RWPE1 (cell line): ENCODE data around the gene PITX1.

Experiments used
- CTCF ChIA-PET: fragments of 350-600 bp; sonication (Branson Sonifier 250); formaldehyde crosslinking; extraction: SDS; loops from one replicate; lab custom pipeline; 2021; lab: Yijun Ruan, JAX
- POLR2A ChIA-PET: fragments of 400-600 bp; formaldehyde crosslinking; extraction: SDS; loops from one replicate; lab custom pipeline; 2020; ENCODE audit warnings: antibody characterized with exemption; ENCODE audit not compliant: low non-redundant PET; lab: Yijun Ruan, JAX
- DNase-seq: peaks from one replicate; pipeline ENCODE4 v3.0.0; 2012; ENCODE audit warnings: low spot score
- H3K27ac ChIP-seq: fragments of 450-650 bp; 2 replicates; pipeline ENCODE4 v1.5.1; 2017
- CTCF ChIP-seq: fragments of 450-650 bp; conservative IDR thresholded peaks from 2 replicates; pipeline ENCODE4 v1.5.1; 2017; ENCODE audit warnings: low read depth, mild to moderate bottlenecking

The PITX1 gene

GRCh38 chr5:135053278-135053677 is 19.2 kb upstream of the PITX1 start:
- ChIA-PET POLR2A (no interaction called here), CTCF (interaction anchor here (0.6 kb wide), 2 partner anchors 14 to 45 kb away, joined by 3 read pairs; no protein-coding TSS in a partner anchor)
- DNase-seq, result no peak
- no peak for TF ChIP-seq CTCF
- no peak overlapping the region for H3K27ac ChIP-seq

- CTCF ChIA-PET, result interaction anchor here (0.6 kb wide), 1 partner anchor 15 kb away, joined by 3 read pairs; no protein-coding TSS in a partner anchor
- no peak for DNase-seq
- POLR2A ChIA-PET, result no interaction called here
These were observed 18.6 kb upstream of the PITX1 start for GRCh38 chr5:135052511-135053145.

GRCh38 chr5:135051872-135052271 is 17.8 kb upstream of the PITX1 start:
- H3K27ac ChIP-seq, result no peak overlapping the region
- TF ChIP-seq CTCF, result no peak
- POLR2A ChIA-PET, result no interaction called here
- CTCF ChIA-PET, result no interaction called here
- no peak for DNase-seq

More at GRCh38 chr5:135052511-135053145, 18.6 kb upstream of the PITX1 start:
- H3K27ac ChIP-seq, result no peak overlapping the region
- no peak for TF ChIP-seq CTCF

GRCh38 chr5:135051399-135051798 is 17.4 kb upstream of the PITX1 start:
- no peak overlapping the region for H3K27ac ChIP-seq
- ChIA-PET CTCF (no interaction called here), POLR2A (no interaction called here)
- no peak for TF ChIP-seq CTCF
- no peak for DNase-seq

- TF ChIP-seq CTCF, result no peak
- ChIA-PET CTCF (no interaction called here), POLR2A (no interaction called here)
- H3K27ac ChIP-seq, result no peak overlapping the region
- DNase-seq, result no peak
These were observed 16.3 kb upstream of the PITX1 start for GRCh38 chr5:135050244-135050767.

- POLR2A ChIA-PET, result no interaction called here
- H3K27ac ChIP-seq, result no peak overlapping the region
- CTCF ChIA-PET, result interaction anchor here (0.6 kb wide), 1 partner anchor 12 kb away, joined by 3 read pairs; no protein-coding TSS in a partner anchor
- no peak for TF ChIP-seq CTCF
- no peak for DNase-seq
These were observed 14.9 kb upstream of the PITX1 start for GRCh38 chr5:135048930-135049329.
